ENCODE measurements around the gene ZNF445.
"Not testable (repeated sequence)": the region's sequence is repeated elsewhere in the genome, so short reads cannot be mapped to it uniquely, and the experiment has no call there.

The ZNF445 gene

DNA sequence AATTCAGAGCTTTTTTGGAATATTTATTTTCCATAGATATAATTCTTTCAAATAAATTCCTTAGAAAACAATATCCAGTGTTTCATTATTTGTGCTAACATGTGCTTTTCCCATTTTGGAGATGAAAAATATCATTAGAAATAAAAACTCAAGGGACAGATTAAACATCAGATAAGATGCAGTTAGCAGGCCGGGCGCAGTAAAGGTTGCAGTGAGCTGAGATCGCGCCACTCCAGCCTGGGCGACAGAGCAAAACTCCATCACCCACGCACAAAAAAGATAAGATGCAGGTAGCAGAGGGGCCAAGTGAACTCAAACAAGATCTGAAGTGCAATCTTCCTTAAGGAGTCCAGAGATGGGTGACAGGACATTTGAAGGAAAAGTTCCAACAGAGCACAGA, 48.0 kb downstream of the ZNF445 start:
- no peak for DNase-seq

DNA sequence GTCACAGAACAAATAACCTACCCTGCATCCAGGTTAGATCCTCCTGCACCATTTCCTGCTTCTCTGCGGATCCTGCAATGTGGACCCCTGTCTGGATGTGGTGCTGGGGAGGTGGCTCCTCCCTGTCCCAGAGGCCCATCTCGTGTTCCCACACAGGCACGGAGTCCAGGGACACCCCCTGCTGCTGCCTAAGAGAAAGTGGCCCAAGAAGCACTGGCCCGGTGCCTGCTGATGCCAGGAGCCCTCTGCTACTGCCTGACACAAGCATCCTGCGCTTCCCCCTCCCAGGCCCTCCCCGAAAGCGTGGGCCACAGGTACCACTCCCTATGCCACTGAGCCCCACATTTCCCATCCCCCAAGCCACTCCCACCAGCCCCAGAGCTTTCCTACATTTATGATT, 48.6 kb downstream of the ZNF445 start:
- no peak for DNase-seq

DNA sequence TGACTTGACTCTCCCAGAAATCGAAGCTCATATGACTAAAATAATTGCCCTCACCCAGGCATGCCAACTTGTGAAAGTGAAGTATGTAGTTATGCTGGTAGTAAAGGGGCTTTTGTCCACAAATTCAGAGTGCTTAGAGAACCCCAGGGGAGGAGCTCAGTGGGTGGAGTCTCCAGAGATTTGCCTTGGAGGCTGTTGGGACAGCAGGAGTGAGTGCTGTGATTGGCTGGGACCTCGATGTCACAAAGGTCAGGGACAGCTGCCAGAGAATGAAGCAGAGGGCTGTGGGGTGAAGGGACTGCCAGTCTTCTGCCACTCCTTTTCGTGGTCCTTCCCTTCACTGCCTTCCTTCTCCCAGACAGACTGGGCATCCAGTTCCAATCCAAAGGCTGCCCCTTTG, 49.8 kb downstream of the ZNF445 start:
- DNase-seq = no peak

DNA sequence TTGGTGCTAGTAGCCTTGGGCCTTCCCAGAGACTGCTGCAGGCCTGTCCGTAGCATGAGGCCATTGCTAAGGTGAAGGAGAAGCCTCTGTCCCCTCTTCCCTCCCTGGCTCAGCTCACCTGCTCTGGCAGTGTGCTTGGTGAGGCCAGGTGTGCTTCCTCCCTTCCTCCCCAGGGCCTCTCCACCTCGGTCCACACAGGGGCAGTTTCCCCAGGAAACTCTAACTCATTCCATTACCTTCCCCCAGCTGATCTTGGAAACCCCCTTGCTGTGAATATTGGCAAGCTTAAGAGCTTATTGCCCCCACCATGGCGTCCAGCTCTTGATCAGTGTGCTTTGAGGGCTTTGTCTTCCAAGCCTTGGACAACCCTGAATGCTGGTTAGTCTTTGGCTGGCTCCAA, 52.7 kb downstream of the ZNF445 start:
- DNase-seq = no peak

DNA sequence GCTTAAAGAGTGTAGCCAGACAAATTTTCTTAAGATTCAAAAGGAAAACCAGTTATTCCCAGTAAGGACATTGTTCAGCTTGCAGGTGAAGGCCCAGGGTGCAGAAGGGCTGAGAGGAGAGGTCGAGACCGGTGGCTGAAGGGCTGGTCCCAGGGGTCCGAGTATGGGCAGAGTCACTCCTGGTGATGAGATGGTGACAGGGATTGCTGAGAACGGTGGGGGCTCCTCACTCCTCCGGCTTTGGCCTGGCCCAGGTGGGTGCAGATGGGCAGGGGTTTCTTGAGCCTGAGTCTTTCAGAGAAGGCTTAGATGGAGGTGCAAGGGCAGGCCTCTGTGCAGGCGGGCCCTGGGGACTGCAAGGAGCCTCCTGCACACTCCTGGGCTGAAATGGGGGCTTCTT, 56.2 kb downstream of the ZNF445 start:
- DNase-seq = no peak

DNA sequence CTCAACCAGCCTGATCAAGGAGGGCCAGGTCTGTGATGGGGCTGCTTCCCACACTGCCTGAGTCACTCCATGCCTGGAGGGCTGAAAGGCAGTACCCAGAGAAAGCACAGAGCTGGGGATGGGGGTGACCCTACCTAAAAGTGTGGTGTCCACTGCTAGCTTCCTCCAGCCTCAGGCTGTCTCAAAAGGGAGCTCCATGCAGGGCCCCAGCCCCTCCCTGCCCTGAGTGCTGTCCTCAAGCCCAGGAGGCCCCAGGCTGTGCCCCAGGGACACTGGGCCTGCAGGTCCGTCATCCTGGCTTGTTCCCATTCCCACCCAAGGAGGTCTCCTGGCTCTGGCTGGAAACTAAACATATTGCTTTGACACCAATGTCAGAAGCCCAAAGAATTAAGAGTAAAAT, 56.8 kb downstream of the ZNF445 start:
- no peak for DNase-seq

DNA sequence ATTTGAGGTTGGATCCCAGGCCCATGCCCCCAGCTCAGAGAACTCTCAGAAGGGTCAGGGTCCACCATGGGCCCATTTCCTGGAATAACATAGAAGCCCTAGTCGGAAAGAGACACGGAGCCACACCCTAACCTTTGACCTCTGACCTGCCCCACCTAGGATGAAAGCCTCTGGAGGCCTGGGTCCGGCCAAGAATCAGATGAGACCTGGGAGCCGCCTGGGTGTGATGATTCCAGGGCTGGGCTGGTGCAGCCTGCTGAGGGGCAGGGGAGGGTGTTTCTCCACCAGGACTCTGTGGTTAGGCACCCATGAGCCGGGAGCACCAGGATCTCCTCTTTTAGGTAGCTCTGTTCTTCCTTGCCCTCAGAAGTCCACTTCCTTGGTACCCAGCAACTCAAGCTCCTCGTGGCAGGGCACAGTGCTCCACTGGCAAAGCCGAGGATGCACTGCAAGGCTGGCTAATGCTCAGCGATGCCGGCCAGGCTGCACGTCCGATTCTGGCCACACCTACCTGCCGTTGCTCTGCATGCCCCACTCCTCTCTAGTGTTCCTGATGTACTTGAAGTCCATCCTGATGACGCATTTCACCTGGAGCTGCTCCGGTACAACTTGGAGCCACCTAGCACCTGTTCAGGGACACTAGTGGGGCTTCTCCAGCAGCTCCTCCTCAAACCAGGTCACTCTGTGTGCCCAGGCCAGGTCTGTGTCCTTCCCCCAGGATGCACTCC, 57.4 kb downstream of the ZNF445 start:
- DNase-seq = no peak

DNA sequence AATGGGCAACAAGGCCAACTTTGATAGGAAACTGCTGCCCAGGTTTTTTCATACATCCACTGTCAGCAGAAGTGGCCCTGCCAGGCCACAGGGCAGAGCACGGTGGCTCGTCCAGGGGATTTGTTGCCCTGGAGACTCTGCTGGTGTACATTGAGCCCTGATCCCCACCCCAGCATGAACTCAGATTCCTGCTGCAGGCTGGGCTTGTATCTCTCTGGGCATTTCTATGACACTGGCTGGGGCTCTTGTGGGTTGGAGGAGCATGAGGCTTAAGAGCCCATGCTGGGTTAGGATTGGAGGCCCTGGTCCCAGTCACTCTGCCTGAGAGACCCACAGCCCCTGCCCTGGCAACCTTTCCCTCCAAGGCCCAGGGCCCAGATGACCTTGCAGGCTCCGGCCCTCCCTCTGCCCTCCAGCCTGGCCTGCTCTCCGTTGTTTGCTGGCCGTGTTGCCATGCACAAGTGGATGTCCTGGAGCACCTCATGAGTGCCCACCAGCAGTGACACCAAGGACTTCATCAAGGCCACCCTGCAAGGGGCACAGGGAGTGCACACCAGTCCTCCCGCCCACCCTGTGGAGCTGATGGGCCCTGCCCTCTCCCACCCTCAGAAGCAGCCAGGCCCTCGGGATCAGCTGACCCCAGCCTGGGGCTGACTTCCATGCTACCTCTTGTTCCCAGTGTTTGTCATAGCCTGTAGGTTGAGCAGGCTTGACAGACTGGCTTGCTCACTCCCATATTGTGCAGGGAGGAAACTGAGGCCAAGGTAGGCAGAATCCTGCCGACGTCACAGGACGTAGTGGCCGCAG, 58.2 kb downstream of the ZNF445 start:
- no peak for DNase-seq

DNA sequence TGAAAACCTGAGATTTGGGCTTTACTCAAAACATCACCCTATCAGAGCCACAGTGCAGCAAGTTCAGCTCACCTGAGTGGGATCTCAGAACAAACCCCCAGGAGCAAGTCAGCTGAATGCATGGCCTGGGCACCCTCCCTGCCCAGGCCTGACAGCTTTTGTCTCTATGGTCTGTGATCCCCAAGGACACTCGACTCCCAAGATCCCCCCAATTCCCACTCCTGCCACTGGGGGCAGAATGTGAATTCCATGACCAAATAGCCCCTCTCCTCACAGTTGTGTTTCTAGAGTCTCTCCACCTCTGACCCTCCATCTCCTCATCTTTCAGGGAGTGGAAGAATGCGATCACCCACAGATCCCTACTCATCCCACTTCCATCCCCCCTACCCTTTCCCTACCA, 58.9 kb downstream of the ZNF445 start:
- DNase-seq = no peak

DNA sequence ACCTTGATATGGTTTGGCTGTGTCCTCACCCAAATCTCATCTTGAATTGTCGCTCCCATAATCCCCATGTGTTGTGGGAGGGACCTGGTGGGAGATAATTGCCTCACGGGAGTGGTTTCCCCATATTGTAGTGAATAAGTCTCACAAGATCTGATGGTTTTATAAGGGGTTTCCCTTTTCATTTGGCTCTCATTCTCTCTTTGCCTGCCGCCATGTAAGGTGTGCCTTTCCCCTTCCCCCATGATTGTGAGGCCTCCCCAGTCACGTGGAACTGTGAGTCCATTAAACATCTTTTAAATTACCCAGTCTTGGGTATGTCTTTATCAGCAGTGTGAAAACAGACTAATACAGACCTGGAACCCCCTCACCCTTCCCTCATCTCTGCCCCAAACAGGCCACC, 59.4 kb downstream of the ZNF445 start:
- not testable (repeated sequence) for DNase-seq

DNA sequence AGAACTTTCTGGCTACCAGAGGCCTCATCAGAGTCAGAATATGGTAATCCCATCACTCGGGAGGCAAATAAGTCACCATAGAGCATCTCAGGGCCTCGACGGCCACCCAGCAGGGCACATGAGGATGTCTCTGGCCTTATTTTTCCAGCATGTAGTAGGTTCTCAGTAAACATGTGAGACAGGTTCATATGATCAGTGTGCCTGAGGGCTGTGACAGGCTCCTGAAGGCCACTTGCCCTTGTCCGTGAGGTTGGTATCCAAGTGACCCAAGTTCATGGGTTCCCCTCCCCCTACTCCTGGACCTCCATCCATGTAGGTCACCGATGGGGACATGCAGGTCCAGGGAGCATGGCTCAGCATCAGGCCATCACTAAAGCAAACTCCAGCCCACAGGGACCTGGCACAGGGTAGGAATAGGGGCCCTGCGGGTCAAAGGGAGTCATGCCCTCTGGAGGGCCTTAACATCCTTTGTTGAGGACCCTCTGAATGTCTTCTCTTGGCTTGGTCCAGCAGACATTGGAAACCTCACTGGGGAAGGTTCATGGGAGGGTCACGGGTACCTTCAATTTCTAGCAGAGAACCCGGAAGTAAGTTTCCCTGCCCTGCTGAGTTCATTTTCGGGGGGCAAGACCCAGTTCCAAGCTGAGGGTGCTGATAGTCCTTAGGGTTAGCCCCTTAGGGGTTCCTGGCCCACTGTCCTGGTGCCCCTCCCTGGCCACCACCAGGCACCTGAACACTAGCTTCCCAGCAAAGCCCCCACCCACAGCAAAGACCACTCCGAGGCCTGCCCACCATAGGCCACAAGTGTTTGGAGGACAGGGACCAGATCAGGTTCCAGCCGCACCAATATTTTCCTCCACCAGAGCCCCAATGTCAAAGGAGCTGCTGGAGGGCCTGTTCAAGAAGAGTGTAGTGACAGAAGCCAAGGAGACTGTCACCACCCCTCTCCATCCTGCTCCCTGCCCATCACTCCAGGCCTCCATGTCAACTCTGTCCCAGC, 61.1 kb downstream of the ZNF445 start:
- no peak for DNase-seq

DNA sequence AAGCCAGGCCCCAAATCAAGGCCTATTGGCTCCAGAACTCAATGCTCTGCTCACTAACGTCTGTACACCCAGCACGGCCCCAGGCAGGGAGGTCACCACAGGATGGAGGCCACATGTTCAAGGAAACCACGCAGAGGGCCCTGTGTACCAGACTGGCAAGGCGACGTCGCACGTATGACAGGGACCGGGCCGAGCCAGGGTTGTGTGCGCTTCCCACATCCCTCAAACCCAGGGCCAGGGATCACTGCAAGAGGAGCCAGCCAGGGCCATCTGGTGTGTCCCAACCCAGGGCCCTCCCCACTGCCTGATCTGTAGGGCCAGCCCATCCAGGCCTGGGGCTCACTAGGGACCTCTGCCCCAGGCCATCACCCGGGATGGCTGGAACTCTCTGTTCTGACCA, 62.0 kb downstream of the ZNF445 start:
- no peak for DNase-seq

DNA sequence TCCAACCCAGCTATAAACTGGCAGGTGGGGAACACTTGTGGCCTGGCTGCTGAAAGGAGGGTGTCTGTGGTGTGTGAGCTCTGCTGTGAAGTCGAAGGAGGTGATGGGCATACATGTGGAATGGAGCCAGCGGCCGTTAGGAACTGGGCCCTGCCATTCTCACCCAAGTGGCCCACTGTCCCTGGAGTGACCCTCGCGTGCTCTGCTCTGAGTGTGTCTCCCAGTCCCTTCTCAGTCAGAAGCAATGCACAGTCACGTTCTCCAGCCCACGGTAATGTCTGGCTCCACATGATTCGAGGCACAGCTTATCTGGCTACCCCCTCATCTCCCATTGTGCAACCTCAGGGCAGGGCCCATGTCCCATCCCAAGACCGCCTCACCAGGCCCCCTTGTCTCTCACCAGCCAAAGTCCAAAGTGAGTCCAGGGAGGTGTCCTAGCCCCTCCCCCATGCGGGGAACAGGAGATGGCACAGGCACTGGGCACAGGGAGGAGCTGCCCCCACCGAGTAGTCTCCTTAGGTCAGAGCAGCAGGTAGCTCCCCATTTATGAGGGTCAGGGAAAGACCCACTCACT, 62.9 kb downstream of the ZNF445 start:
- DNase-seq = no peak

DNA sequence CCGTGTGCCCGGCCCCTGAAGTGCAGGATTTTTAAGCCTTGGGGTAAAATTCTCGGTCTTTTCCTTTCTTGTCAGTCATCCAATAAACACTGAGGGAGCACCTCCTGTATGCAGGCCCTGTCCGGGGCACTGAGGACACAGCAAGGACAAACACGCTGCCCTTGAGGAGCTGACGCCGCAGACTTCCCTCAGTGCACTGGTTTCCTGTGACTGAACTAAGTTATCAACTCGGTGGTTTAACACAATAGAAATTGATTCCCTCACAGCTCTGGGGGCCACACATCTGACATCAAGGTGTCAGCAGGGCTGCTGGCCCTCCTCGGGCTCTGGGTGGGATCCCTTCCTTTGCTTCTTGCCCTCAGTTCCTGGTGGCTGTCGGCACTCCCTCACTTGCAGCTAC, 65.1 kb downstream of the ZNF445 start:
- no peak for DNase-seq

DNA sequence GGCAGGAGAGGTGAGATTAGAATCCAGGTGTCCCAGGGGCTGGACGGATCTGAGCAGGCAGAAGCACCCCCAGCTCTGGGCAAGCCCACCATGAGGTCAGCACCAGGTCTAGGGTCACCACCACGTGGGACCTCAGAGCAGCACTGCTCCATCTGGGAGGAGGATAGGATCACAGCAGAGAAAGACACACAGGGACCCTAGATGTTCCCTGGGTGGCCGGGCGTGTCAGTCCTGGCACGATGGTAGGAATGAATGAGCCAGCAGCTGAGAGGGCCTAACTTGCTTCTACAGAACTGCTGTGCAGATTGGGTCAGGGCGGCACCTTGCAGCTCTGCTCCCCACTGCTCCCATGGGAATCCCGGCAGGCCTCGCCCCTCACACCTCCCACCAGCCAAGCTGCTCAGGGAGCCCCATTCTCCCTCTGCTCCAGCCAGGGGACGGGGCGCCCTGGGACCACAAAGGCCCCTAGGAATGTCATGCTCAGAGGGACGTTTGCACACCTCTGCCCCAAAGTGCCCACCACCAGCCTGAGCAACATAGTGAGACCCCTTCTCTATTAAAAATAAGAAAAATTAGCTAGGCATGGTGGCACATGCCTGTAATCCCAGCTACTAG, 66.3 kb downstream of the ZNF445 start:
- no peak for DNase-seq

DNA sequence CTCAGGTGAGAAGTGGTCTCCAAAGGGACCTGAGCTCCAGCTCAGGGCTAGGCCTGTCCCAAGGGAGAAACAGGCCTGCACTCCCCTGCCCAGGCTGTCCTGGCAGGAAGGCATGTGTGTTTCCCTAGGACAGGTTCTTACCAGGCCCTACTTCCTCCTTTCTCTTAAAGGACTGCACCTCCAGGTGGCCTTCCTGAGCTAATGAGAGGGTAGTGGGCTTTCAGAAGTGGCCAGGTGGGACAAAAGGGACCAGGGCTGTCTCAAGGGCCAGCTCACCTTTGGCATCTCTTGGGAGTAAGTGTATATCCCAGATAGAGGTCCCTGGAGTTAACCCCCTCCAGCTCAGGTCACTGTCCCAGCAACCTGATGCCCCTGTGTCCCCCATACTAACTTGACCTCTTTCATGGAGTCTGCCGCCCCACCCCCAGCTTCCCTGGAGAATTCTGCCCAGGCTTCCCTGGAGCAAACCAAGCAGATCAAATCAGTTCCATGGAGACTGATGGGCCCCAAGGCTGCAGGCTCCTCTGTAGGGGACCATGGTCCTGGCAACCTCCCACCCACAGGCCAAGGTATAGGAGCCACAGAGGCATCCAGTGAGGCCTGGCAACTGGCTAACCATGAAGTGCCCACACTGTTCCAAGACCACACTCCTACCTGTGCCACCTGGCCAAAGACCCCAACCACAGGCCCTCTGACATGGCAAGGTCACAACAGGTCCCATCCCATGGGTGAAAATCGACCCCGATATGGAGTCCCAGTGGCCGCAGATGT, 67.6 kb downstream of the ZNF445 start:
- no peak for DNase-seq

DNA sequence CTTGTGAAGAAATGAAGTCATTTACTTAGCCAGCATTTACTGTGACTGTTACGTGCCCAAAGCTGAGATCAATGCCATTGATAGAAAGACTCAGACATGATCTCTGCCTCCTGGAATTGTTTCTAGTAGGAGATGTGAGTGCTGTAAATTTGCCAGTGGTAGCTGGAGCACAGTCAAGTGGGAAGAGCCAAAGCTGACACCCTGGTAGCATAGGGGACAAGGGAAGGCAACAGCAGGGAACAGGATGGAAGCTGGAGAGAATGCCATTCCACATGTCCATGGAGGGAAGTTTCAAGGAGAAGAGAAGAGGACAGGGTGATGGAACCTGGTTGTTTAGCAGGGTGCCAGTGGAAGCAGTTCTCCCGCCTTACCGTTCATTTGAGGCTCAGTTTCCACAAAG, 74.9 kb downstream of the ZNF445 start:
- no peak for DNase-seq

DNA sequence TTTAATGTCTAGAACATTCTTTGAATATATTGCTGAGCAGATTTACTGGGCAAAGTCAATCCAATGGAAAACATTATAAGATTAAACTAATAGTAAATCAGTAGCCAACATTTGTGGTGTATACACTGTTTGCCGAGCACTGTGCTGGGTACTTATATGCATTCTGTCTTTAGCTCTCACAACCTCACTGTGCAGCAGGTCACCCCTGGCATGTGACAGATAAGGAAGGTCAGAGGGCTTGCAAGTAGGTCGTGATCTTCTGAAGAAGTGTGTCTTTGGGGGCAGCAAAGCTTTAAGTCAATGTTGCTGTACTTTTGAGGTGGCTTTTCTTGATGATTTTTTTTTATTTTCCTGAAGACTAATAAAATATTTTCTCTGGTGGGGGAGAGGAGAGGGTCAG, 76.7 kb downstream of the ZNF445 start:
- DNase-seq = no peak

DNA sequence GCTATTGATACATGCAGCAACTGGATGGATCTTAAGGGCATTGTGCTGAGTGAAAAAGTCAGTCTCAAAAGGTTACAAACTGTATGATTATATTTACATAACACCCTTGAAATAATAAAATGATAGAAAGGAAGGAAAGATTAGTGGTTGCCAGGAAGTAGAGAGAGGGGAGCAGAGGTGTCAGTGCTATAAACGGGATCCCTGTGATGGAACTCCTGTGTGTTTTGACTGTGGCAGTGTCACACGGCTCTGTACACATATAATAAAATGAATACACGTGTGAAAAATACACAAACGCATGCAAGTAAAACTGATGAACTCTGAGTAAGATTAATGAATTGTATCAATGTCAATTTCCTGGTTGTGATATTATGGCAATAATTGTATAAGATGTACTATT, 78.6 kb downstream of the ZNF445 start:
- no peak for DNase-seq

DNA sequence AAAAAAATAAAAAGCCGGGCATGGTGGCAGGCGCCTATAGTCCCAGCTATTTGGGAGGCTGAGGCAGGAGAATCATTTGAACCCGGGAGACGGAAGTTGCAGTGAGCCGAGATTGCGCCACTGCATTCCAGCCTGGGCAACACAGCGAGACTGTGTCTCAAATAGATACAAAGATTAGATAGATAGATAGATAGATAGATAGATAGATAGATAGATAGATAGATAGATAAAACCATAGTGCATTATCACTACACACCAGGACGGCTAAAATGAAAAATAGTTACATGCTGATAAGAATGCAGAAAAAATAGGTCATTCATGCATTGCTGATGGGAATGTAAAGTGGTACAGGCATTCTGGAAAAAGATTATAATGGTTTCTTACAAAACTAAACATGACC, 79.2 kb downstream of the ZNF445 start:
- DNase-seq = not testable (repeated sequence)
